HG02642 (cell line): ENCODE results near the gene SIGLEC9.

ENCODE experiments used
- ATAC-seq: cut with Tn5 transposase; IDR thresholded peaks from one replicate; pipeline ENCODE4 v1.9.1; 2021; ENCODE audit warnings: mild to moderate bottlenecking; ENCODE audit not compliant: unreplicated experiment, poor library complexity

SIGLEC9 gene

GRCh38 chr19:51121257-51121656 lies 3.4 kb upstream of the SIGLEC9 start:
- ATAC-seq, result no peak

GRCh38 chr19:51122112-51122981 lies 2.4 kb upstream of the SIGLEC9 start:
- no peak for ATAC-seq

GRCh38 chr19:51123381-51123800 lies 1.3 kb upstream of the SIGLEC9 start:
- no peak for ATAC-seq

- ATAC-seq, result no peak
Measured at GRCh38 chr19:51123802-51124201, 904 bp upstream of the SIGLEC9 start.

- no peak for ATAC-seq
Measured at GRCh38 chr19:51124216-51124615, 490 bp upstream of the SIGLEC9 start.

- no peak for ATAC-seq
Measured at GRCh38 chr19:51125421-51126075, 842 bp downstream of the SIGLEC9 start.

GRCh38 chr19:51127032-51127431 lies 2.3 kb downstream of the SIGLEC9 start:
- ATAC-seq, result no peak

- no peak for ATAC-seq
Measured at GRCh38 chr19:51127755-51128154, 3.0 kb downstream of the SIGLEC9 start.

- no peak for ATAC-seq
Measured at GRCh38 chr19:51128227-51128626, 3.5 kb downstream of the SIGLEC9 start.

- ATAC-seq, result no peak
Measured at GRCh38 chr19:51129716-51130115, 5.0 kb downstream of the SIGLEC9 start.

- ATAC-seq, result no peak
Measured at GRCh38 chr19:51131780-51132680, 7.3 kb downstream of the SIGLEC9 start.

- ATAC-seq, result no peak
Measured at GRCh38 chr19:51135004-51135403, 10.3 kb downstream of the SIGLEC9 start.

GRCh38 chr19:51135986-51136762 lies 11.5 kb downstream of the SIGLEC9 start:
- no peak for ATAC-seq

GRCh38 chr19:51136851-51137551 lies 12.3 kb downstream of the SIGLEC9 start:
- no peak for ATAC-seq

GRCh38 chr19:51137792-51138425 lies 13.2 kb downstream of the SIGLEC9 start:
- no peak for ATAC-seq

GRCh38 chr19:51138549-51138979 lies 13.9 kb downstream of the SIGLEC9 start:
- no peak for ATAC-seq

- ATAC-seq, result no peak
Measured at GRCh38 chr19:51139299-51140014, 14.8 kb downstream of the SIGLEC9 start.

- ATAC-seq, result no peak
Measured at GRCh38 chr19:51140441-51140840, 15.7 kb downstream of the SIGLEC9 start.
